GM08714 (cell line): ENCODE measurements around the gene INPP4B.
"Not testable (repeated sequence)": the region's sequence is repeated elsewhere in the genome, so short reads cannot be mapped to it uniquely, and the experiment has no call there.

Source experiments
- H3K4me3 ChIP-seq: fragments of 200-500 bp; sonication (Bioruptor generic); 2 replicates; pipeline ENCODE4 v1.5.1; 2014; ENCODE audit warnings: mild to moderate bottlenecking, low read length, inconsistent platforms
- ZNF274 ChIP-seq: IDR thresholded peaks from 2 replicates; pipeline ENCODE4 v1.6.1; 2012; ENCODE audit warnings: mild to moderate bottlenecking, low read depth, low read length

INPP4B gene

DNA sequence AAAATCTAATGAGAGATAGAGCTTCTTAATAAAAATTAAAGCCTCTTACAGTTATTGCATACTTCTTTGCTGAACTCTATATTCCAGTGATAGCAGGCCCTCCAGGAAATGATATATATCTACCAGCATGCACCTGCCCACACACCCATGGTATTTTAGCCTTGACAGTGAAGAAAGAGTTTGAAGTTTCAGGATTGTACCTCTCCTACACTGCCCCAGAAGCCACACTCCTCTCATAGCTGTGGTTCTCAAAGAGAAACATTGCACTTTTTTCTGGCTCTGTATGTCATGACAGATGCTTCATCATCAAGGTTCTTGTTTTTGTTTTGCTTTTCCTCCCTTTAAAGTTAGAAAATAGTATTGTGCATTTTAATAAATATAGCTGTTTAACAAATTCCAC lies 34.0 kb downstream of the INPP4B start:
- TF ChIP-seq ZNF274, result no peak
- H3K4me3 ChIP-seq, result no peak overlapping the region

DNA sequence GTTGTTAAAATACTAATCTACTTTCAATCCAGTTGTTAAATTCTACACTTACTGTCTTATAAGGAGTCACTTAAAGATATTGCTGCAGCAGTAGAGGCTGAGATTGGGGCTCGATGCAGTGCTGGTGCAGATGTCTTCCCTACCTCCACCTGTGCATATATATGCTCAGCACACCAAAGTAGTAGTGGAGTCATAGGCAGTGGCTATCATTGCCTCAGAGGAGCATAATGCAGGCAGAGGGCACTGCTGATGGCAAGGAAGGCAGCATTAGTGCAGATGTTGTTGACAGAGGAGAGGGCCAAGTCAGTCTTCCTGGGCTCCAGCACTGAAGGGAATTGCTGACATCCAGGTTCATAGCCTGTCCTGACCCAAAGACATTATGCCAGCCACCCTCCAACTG lies 35.1 kb downstream of the INPP4B start:
- no peak for TF ChIP-seq ZNF274
- H3K4me3 ChIP-seq, result no peak overlapping the region

DNA sequence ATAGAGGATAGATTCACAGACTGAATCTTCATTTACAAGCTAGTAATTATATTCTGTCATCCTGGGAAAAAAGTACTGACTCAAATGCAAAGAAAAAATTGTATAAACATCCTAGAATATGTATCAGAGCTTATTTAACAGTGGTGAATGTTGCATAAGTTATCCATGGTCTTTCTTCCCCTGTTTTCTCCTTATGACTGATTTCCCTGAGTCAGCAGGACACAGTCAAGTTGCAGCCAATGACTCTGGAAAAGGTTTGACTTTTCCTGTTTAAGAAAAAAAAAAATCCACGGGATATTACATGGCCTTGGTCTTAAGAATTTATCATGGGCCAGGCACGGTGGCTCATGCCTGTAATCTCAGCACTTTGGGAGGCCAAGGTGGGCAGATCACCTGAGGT lies 36.5 kb downstream of the INPP4B start:
- no peak overlapping the region for H3K4me3 ChIP-seq
- TF ChIP-seq ZNF274, result no peak

DNA sequence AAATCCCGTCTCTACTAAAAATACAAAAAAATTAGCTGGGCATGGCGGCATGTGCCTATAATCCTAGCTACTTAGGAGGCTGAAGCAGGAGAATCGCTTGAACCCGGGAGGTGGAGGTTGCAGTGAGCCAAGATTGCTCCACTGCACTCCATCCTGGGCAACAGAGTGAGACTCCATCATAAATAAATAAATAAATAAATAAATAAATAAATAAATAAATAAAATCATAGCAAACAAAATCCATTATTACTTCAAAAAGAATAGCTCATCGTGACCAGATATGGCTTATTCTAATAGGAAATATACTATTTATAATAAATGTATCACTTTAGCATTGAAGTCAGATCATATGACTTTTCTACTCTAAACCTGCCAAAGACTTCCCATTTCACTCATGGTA lies 42.2 kb downstream of the INPP4B start:
- not testable (repeated sequence) for H3K4me3 ChIP-seq

DNA sequence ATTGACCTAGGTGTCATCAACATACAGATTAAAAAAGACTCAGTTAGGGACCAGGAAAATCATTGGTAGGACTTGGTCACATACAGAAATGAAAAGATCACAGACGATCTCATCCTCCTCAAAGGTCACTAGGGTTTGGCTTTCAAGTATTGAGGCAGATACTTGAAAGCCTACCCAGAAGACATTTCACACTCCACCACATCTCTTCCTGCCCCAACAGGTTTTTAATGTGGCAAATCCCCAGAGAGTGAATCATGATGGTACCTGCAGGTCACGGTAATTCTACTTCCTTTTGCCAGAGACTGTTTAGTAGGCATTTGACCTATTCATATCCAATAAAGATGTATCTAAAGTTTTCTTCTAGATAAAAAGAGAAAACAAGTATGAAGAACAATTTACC lies 44.1 kb downstream of the INPP4B start:
- H3K4me3 ChIP-seq, result no peak overlapping the region
- TF ChIP-seq ZNF274, result no peak

DNA sequence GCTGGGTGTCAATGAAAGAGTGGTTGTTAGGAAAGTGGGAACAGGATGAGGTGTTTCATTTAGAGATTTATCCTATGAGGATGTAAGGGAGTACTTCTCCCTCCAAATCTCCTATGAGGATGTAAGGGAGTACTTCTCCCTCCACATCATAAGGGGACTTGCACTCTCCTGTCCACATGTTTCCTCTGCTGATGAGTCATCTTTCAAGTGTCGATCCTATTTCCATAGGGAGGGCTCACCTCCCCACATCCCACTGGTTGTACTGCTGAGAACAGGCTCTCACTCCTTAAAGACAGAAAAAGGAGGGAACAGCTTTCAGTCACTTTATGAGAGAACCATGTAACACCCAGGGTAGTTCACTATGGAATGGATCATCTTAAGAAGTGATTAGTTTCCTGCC lies 65.0 kb downstream of the INPP4B start:
- no peak for TF ChIP-seq ZNF274

DNA sequence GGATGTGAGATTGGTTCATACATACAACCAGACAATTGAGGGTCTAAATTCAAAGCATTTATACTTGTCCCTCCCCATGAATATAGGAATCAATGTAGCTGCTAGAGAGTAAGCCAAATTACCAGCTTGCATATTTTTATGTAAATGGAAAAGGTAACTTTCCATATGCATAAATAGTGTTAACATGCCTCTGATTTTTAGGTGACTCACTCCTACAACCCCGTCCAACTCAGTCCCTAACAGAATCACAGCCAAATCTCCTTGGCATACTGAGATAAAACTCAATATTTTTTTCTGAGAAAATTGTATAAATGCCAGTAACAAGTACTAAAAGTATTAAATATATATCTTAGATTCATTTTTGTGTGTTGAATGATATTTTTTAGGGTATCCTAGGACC lies 67.2 kb downstream of the INPP4B start:
- no peak for TF ChIP-seq ZNF274
- H3K4me3 ChIP-seq, result no peak overlapping the region

More for the DNA sequence above, 65.0 kb downstream of the INPP4B start:
- H3K4me3 ChIP-seq, result no peak overlapping the region

DNA sequence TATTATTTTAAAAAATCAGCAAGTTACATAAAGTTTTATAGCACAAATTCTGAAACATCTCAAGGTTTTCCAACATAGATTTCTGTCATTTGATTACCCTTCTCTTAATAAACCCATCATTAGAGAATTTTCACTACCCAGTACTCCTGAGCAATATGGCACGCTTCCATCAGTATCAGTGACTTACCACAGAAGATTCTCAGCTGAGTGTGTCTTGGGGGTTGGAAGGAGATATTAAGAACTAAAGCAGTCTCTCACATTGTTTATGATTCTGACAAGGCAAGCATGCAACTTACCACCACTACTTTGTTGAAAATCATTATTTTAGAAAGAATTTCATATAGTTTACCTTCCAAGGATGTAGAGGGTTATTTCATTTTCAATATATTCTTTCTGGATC lies 67.7 kb downstream of the INPP4B start:
- TF ChIP-seq ZNF274, result no peak

DNA sequence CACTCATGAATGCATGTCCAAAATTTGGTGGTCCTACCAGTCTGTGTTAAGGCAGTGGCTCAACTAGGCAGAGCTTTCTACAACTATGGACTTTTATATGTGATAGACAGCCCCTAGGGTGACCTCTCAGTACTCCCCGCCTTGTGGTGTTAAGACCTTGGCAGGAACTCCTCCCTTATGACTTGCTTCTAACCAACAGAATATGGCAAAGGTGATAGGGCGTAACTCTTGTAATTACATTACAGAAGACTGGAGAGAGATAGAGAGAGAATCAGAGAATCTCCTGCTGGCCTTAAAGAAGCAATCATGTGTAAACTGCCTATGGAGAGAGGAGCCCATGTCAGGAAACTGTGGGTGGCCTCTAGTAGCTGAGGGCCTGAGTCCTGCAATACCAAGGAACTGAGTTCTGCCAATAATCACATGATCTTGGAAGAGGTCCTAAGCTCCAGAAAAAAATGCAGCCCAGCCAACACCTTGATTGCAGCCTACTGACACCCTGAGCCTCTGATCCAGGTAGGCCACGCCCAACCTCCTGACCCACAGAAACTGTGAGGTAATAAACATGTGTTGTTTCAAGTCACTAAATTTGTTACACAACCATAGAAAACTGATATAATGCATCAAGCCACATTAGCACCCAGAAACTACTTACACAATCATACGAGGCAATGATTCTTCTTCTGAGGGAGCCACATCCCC lies 68.9 kb downstream of the INPP4B start:
- no peak overlapping the region for H3K4me3 ChIP-seq
- TF ChIP-seq ZNF274, result no peak

More for the DNA sequence above, 67.7 kb downstream of the INPP4B start:
- no peak overlapping the region for H3K4me3 ChIP-seq

DNA sequence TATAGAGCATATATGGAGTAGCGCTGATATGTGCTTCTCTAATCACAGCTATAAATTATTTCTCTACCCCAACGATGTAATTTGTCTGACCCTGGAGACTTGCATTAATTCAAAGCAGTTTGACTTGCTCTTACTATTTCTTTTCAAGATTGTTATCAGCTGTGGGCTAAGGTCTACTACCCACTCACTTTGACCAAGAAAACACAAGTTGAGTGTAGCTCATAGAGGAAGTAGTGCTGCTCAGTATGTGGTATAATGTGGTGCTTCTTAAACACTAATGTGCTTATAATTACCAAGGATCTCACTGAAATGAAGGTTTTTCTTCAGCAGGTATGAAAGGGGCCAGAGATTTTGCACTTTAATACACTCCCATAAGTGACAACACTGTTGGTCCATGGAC lies 70.1 kb downstream of the INPP4B start:
- H3K4me3 ChIP-seq, result no peak overlapping the region
- no peak for TF ChIP-seq ZNF274

DNA sequence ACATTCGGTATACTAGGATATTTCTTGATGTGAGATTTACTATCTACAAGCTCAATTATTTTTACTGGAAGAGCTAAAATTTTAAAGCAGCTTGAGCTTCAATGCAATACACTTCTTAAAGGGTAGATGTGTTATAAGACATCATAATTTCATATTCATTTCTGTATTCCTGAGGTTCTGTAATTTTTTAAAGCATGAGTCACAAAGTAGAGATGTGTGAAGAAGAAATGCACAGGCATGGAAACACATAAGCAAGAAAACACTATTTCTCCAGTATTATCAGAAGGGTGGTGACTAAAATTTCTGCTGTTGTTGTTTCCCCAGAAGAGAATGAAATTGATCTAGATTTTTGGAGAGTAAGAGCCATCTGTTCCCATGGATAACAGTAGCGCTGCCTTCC lies 72.6 kb downstream of the INPP4B start:
- TF ChIP-seq ZNF274, result no peak
- H3K4me3 ChIP-seq, result no peak overlapping the region

DNA sequence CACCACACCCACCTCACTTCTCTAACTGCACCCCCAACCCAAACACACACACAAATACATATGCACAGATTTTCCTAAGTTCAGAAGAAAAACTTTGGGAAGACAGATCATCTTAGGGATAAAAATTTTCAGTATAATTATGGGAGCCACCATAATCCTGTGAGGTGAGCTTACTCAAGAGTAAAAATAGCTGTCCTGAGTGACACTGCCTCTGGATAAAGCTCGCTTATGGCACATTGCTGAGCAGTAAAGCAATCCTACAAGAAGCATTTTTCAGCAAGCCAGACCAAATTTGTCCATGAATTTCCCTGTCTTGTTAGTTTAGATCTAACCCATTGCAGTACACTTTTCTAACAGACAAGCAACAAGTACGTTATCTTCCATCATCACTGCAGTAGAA lies 83.8 kb downstream of the INPP4B start:
- H3K4me3 ChIP-seq, result no peak overlapping the region
- no peak for TF ChIP-seq ZNF274

DNA sequence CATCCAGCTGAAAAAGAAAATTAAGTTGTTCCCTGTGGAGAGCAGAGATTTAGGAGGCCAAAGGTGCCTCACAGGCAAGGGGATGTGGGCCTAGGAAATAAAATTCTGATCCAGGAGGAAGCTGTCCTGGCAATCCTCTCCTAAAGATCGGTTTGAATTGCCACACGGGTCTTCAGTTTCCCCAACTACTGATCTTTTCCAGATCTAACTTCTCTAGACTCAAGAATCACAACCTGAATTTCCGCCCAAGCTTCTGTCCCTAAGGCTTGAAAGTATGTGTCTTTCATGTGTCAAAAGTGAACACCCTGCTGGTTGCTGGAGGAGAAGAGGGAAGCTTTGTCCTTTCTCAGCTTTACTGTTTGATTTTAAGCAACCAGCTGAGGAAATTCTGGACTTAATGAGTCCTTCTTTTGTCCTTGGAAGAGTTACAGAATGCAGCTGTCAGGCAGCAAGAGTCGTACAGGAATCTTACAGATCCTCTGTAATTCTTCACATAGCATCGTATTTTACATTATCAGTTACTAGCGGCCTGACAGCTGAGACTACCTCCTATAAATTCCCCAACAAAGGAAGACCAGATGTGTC lies 93.8 kb downstream of the INPP4B start:
- TF ChIP-seq ZNF274, result no peak
- no peak overlapping the region for H3K4me3 ChIP-seq

DNA sequence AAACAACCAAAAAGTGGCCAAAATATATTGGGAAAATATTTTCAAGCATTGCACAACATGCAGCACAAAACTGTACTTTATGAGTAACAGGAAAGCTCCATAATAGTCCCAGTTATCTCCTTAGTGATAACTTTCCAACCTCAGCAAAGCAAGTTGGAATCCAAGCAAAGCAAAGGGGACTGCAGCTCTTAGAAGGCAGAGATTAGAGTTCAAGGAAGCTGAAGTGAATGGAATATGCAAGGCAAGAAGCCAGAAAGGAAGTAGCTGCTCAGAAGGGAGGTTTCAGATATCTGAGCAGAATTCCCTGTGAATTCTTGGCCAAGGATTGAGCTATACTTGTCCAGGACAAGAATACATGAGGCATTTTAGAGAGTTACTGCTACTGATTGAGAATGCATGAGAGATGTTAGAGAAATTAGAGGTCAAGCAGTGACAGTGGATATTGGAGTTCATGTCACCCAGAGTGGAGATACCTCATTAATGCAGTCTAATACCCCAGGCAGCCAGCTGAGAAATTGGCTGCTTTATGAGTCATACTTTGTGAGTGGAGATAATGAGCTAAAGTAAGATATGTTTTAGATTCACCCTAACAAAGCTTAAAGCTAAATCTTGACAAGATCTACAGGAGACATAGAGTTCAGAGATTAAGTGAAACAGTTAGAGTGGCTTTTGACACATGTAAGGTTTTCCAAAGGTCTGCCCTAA lies 102.8 kb downstream of the INPP4B start:
- H3K4me3 ChIP-seq, result no peak overlapping the region
- TF ChIP-seq ZNF274, result no peak

DNA sequence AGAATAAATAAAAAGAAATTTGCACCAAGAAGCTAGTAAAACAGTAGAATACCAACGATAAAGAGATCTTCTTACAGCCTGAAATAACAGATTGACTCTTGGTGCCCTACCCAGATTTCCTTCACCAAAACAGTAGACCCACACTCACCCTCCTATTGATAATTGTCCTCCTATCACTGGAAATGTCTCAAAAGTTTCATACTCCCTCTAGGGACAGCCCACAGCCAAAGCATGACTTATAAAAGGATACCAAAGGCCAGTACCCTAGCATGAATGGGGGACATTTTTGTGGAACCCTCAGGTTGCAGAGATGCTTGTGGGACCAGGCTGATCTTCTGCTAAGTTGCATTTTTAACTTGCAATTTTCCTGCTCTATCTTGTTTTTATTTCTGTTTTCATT lies 104.1 kb downstream of the INPP4B start:
- H3K4me3 ChIP-seq, result no peak overlapping the region
- no peak for TF ChIP-seq ZNF274
